Subcutaneous adipose tissue (tissue), 4 donors: ENCODE measurements around the gene CPEB2. TPM values are rescaled to one million over a fixed set of nuclear protein-coding genes. Genes with fewer than 3 reads are reported as not detected.

Experiments used
- CTCF ChIP-seq: fragments of 450-650 bp; IDR thresholded peaks from one replicate; pipeline ENCODE4 v1.5.1; 2016; ENCODE audit warnings: low read depth, mild to moderate bottlenecking, control low read depth, antibody characterized with exemption, moderate library complexity
- total RNA-seq, 4 donors: library from RNA; depleted of rRNA; stranded (reverse); fragments of >200 nt; gene quantifications; one replicate each; pipeline ENCODE4 v1.1.0, GENCODE V29; 2016

Gene CPEB2
- total RNA-seq, 4 donors from 2014 or later, result 25.8 to 28.1 (median 26.0) TPM

GRCh38 chr4:14985161-14985560 is 17.1 kb upstream of the CPEB2 start:
- TF ChIP-seq CTCF, result no peak

DNA sequence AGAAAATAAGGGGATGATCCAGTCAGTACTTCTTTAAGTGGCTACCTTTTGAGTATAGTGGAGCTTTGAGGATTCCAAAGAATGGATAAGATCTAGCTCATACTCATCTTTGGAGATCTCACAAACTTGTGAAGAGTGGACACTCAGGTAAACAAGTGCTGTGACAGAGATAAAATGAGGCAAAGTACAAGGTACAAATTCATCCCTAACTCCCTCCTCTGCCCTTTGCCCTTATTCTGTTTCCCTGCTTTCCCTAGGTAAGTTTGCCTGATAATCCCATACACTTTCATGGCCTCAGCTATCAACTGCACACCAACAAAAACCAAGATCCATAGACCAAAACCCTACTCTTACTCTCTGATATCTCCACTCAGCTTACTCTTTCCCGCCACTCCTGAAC is 16.4 kb upstream of the CPEB2 start:
- TF ChIP-seq CTCF, result no peak

DNA sequence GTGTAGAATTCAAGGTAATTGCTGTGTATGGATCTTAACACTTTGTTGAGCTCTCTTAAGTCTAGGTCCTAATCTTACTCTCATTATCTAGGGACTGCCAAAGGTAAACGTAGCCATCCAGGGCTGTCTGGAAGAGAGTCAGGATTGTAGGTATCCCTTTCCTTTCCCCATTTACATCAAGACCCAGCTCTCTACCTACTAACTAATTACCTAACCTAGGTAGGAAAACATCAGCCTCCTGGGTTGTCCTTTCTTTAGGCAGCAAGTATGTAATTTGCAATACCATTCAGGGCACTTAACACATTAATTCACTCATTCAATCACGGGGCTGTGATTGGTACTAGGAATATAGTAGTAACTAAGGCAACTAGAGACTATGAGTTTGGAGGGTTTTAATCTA is 15.2 kb upstream of the CPEB2 start:
- TF ChIP-seq CTCF, result no peak

GRCh38 chr4:14990484-14990883 is 11.8 kb upstream of the CPEB2 start:
- no peak for TF ChIP-seq CTCF

DNA sequence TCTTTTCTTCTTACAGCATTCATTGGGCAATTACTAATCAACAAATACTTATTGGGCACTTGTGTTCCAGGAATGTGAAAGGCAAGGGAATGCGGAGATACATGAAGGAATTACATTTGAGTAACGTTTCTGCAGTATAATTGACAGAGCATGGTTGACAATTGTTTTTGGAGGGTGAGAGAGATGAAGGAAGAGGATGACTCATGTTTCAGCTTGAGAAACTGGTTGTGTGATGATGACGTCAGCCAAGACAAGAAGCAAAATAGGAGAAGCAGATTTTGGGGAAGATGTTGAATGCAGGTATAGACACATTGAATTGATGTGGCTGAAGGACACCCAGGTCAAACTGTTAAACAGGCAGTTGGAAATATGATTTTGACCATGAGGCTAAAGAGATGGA is 8.0 kb upstream of the CPEB2 start:
- no peak for TF ChIP-seq CTCF

DNA sequence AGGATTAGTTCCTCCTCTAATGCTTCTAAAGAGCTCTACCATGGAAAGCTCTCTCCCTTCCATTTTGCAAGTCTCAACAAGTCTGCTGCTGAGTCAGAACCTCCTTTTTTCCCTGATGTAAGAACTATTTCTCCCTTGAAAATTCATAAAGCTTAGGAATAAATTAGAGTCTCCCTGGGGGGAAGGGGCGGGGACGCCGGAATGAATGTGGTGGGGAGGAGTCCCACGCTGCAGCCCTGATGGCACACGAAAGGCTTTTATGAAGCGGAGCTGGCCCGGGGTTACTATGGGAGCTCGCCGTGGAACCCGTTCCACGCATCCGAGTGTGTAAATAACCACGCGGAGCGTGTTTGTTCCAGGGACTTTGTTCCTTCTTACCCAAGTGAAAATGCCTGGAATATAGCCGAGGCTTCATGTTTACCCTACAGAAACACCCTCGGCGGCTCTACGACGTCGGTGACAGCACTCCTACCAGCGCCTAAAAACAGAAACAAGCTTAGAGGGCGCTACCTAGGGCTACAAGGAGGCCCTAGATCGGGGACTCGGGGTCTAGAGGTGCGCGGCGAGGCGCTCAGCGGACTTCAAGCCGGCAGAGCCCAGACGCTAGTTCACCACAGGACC is 923 bp upstream of the CPEB2 start:
- no peak for TF ChIP-seq CTCF

GRCh38 chr4:15002659-15003400 is 549 bp downstream of the CPEB2 start:
- TF ChIP-seq CTCF, result no peak
